ENCODE data around the gene FSTL4.

Gene FSTL4

GRCh38 chr5:133278317-133278716, 334.0 kb downstream of the FSTL4 start:
- no peak for DNase-seq

- no peak for DNase-seq
These were observed 334.6 kb downstream of the FSTL4 start for GRCh38 chr5:133277744-133278143.

- DNase-seq: no peak
These were observed 336.2 kb downstream of the FSTL4 start for GRCh38 chr5:133276171-133276570.

GRCh38 chr5:133275631-133276030, 336.7 kb downstream of the FSTL4 start:
- DNase-seq: no peak

GRCh38 chr5:133274597-133274935, 337.8 kb downstream of the FSTL4 start:
- no peak for DNase-seq

GRCh38 chr5:133273661-133274596, 338.4 kb downstream of the FSTL4 start:
- DNase-seq: no peak

GRCh38 chr5:133272345-133272744, 340.0 kb downstream of the FSTL4 start:
- DNase-seq: no peak

GRCh38 chr5:133271606-133272005, 340.7 kb downstream of the FSTL4 start:
- no peak for DNase-seq

GRCh38 chr5:133269691-133270090, 342.6 kb downstream of the FSTL4 start:
- no peak for DNase-seq

GRCh38 chr5:133267601-133268000, 344.7 kb downstream of the FSTL4 start:
- no peak for DNase-seq

- DNase-seq: no peak
These were observed 345.4 kb downstream of the FSTL4 start for GRCh38 chr5:133266966-133267365.

GRCh38 chr5:133266527-133266878, 345.8 kb downstream of the FSTL4 start:
- no peak for DNase-seq

GRCh38 chr5:133265720-133266526, 346.4 kb downstream of the FSTL4 start:
- DNase-seq: no peak

GRCh38 chr5:133265257-133265656, 347.1 kb downstream of the FSTL4 start:
- no peak for DNase-seq

- no peak for DNase-seq
These were observed 349.7 kb downstream of the FSTL4 start for GRCh38 chr5:133262690-133263089.

- DNase-seq: no peak
These were observed 350.3 kb downstream of the FSTL4 start for GRCh38 chr5:133261993-133262392.

GRCh38 chr5:133260715-133261114, 351.6 kb downstream of the FSTL4 start:
- DNase-seq: no peak

- DNase-seq: no peak
These were observed 352.9 kb downstream of the FSTL4 start for GRCh38 chr5:133259199-133259997.

GRCh38 chr5:133257977-133258376, 354.4 kb downstream of the FSTL4 start:
- DNase-seq: no peak

GRCh38 chr5:133256276-133256675, 356.1 kb downstream of the FSTL4 start:
- DNase-seq: no peak

GRCh38 chr5:133254803-133255202, 357.5 kb downstream of the FSTL4 start:
- DNase-seq: no peak

GRCh38 chr5:133253671-133254070, 358.7 kb downstream of the FSTL4 start:
- no peak for DNase-seq

GRCh38 chr5:133253070-133253469, 359.3 kb downstream of the FSTL4 start:
- no peak for DNase-seq

Data from activated gamma-delta T cell (primary cell).